ENCODE results near the gene MAGEB10. TPM values are rescaled to one million over a fixed set of nuclear protein-coding genes. Genes with fewer than 3 reads are reported as not detected.
"Not testable (repeated sequence)": the region's sequence is repeated elsewhere in the genome, so short reads cannot be mapped to it uniquely, and the experiment has no call there.

Gene MAGEB10, protein sequence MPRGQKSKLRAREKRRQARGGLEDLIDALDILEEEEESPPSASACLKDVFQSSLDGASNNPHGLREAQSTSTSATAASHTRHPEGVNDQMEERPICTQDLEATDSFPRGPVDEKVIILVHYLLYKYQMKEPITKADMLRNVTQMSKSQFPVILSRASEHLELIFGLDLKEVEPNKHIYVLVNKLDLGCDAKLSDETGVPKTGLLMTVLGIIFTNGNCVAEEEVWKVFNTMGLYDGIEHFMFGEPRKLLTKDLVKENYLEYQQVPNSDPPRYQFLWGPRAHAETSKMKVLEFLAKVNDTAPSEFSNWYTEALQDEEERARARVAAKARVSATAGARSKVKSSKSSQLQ
- total RNA-seq, result not detected

DNA sequence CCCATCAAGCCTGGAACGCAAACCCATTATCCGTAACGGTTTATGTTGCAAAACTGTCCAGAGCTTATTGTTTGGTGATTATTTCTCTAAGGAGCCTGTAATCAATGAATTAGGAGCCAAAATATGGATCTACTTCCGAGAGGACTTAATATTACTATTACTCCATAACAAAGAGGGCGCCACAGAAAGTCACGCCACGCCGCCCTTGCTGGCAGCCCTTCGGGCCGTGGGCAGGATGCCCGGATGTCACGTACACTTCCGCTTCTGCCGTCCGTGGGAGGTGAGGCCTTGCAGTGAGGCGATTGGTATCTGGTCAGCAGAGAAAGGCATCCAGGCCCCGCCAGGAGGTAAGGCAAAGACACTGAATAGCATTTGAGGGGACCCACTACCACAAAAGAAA lies at the start of gene MAGEB10:
MAGEB10 (plus strand) TSS at position 301 of the 400 bp plus-strand sequence. CDS start 13,317 bp downstream, outside the sequence.
- DNase-seq (ENCODE audit: low spot score), result no peak
- ATAC-seq, result no peak

DNA sequence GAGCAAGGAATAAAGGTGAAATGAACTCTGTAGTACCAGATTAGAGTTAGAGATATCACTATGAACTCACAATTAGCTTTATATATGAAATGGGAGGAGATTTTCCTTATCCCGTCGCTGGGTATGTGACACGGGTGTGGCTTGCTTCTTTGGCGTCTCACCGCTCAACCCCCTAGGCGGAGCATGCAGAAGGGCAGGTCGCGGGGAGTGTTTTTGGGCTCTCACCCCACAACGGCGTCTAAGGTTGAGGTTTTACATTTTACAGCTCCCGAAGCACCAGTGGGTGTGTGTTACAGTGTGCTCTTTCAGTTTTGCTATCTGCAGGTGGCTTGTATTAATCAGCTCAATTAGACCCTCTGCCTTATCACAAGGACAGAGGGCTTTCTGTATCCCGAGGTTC lies 42.1 kb upstream of the MAGEB10 start:
- no peak for ATAC-seq

DNA sequence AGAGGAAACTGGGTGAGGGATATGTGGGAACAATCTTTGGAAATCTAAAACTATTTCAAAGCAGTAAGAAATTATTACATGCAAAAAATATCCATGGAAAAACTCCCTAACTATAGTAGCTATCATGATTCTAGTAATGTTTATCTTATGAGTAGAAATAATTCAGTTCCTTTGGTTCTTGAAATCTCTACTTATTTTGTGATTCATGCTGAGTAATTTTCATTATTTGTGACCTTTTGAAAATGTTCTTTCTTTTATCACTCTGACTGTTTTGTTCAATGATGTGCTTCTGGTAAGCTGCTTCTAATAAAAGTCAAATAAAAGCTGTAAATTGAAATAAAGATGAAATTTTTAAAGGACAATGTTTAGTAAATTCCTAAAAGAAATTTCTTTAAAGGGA lies 40.4 kb upstream of the MAGEB10 start:
- DNase-seq (ENCODE audit: low spot score) (no peak), ATAC-seq (no peak)

More for the DNA sequence above, 42.1 kb upstream of the MAGEB10 start:
- no peak for DNase-seq (ENCODE audit: low spot score)

DNA sequence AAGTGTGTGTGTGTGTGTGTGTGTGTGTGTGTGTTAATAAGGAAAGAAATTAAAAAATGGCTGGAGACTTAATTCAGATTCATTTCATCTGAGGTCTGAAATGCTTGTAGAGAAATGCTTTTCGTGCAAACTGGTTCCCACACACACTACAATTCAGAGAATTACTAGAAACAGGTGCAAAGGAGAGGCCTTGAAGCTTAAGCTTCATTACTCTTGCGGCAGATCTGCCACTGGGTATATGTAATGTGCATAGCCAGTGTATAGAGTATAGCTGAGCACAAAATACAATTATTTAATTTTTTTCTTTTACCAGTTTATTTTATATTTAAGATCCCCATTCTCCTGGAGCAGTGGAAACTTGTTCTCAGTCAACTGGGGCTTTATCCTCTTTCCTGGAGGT lies 31.8 kb upstream of the MAGEB10 start:
- no peak for ATAC-seq

DNA sequence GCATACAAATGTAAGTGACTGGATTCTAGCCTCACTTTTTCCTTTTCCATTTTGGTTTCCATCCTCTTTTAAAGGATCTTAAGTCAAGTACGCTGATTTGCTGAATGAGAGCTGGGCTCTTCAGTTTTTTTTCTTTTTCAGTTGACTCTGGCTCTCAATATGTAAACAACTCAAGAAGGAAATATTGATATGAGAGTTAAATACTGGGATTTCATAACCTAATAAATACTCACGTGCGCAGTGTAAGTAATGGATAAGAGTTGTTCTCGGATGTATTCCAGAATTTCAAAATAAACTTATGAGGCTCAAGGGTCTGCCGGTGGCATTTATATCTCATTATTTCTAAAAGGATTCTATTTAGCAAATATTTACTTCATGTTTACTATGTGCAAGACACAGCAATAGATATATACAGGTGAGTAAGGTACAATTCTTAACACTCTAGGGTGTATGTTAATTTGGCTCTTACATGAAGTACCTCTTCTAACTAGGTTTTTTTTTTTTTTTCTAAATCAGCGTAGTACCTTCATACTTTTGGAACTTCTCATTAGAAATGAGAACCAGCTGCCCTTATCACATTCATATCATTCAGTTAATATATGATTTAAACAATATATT lies 11.0 kb upstream of the MAGEB10 start:
- ATAC-seq (no peak), DNase-seq (ENCODE audit: low spot score) (no peak)

More for the DNA sequence above, 31.8 kb upstream of the MAGEB10 start:
- DNase-seq (ENCODE audit: low spot score), result no peak

DNA sequence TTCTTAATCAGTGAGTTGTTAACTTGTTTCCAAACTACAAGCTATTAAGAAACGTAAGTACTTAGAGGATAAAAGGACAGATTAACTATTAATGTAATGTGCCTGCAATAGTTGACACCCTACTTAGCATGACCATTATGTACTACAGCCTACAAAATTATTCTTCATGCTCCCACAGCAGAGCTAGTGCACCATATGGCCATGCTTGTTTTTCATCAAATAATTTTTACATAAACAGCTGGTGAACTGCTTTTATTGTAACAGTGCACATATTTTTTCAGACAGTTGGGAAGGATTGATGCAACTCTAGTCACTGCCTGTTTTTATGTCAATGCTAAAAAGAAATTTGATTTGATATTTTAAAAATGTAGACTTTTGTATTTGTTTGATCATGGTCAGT lies 10.2 kb upstream of the MAGEB10 start:
- DNase-seq (ENCODE audit: low spot score), result no peak
- no peak for ATAC-seq

DNA sequence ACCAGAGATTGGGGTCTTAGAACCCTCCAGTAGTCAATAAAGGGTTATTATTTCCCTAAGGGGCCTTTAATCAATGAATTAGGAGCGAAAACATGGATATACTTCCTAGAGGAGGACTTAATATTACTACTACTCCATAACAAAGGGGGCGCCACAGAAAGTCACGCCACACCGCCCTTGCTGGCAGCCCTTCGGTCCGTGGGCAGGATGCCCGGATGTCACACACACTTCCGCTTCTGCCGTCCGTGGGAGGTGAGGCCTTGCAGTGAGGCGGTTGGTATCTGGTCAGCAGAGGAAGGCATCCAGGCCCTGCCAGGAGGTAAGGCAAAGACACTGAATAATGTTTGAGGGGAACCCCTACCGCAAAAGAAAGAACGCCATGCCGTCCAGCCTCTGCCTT lies 436 bp downstream of the MAGEB10 start:
- ATAC-seq (no peak), DNase-seq (ENCODE audit: low spot score) (no peak)

DNA sequence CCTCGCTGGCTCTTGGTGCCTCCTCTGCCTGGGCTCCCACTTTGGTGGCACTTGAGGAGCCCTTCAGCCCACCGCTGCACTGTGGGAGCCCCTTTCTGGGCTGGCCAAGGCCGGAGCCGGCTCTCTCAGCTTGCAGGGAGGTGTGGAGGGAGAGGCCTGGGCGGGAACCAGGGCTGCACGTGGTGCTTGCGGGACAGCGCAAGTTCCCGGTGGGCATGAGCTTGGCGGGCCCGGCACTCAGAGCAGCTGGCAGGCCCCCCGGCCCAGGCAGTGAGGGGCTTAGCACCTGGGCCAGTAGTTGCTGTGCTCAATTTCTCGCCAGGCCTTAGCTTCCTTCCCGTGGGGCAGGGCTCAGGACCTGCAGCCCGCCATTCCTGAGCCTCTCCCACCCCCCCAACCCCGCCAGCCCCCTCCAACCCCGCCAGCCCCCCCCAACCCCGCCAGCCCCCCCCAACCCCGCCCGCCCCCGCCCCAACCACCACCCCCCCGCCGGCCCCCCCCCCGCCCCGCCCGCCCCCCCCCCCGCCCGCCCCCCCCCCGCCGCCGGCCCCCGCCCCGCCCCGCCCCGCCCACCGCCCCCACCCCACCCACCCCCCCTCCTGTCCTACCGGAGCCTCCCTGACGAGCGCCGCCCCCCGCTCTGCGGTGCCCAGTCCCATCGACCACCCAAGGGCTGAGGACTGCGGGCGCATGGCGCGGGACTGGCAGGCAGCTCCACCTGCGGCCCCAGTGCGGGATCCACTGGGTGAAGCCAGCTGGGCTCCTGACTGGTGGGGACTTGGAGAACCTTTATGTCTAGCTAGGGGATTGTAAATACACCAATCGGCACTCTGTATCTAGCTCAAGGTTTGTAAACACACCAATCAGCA lies 1.4 kb downstream of the MAGEB10 start:
- not testable (repeated sequence) for DNase-seq (ENCODE audit: low spot score); ATAC-seq

DNA sequence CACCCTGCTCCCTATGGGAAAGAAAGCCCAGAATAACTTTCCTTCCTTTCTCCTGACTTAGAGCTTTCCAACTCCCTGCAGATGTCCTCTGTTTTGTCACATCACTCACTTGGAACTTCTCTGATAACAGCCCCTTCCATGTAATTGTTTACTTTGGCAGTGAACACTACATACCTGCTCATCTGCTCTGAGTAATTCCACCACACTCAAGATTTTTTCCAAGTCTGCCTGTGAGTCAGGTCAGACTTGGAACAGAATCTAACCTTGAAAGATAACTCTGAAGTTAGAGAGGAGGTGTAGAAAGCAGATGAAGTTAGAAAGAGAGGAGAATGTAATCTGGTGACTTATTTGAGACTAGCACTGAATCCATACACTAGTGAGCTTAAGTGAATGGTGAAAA lies 7.4 kb downstream of the MAGEB10 start:
- DNase-seq (ENCODE audit: low spot score) (no peak), ATAC-seq (no peak)

DNA sequence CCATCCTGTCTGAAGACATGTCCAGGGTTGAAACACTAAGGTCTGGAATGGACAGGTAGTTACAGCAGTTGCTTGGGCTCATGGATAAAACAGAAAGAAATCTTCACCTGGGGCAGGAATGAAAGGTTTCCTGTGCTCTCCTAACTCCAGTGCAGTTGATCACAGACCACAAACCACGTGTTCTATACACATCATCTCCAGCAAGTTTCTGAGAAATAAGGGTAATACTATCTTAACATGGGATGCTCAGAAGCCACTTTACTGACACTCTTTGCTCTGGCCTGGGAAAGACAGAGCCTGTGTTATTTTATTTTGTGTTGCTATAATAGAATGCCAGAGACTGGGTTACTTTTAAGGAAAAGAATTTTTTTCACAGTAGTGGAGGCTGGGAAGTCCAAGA lies 16.0 kb downstream of the MAGEB10 start:
- DNase-seq (ENCODE audit: low spot score) (no peak), ATAC-seq (no peak)

DNA sequence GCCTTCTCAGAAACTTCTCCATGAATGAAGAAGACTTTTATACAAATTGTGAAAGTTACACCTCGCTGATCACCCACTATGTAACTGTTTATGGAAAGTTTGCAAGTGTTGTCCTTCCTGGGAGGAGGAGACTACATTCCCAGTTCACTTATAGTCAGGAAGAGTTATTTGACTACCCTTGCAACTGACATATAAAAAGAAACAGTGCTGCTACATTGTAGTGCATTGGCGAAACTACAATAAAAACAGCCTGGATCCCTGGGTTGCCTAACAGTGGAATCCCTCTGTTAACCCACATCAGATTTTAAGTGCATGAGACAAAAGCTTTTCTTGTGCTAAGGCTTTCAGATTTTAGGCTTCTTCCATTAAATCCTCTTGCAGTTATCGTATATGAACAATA lies 30.4 kb downstream of the MAGEB10 start:
- DNase-seq (ENCODE audit: low spot score), result no peak
- ATAC-seq, result no peak

DNA sequence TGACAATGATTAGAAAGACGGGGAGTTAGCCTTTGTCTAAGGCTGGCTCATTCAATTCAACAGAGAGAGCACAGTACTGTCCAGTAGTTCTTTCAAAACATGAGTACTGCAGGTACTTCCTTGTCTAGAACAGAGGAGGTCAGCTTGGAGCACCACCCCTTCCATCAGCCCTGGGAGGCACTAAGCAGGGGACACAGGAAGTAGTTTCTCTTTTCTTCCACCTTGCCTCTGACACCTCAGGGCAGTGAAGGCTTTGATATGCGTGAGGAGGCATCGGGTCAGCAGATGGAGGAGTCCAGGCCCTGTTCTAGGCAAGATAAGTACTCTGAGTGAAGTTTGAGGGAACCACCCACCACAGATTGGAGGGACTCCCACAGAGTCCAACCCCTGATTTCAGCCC lies 33.1 kb downstream of the MAGEB10 start:
- ATAC-seq, result no peak

DNA sequence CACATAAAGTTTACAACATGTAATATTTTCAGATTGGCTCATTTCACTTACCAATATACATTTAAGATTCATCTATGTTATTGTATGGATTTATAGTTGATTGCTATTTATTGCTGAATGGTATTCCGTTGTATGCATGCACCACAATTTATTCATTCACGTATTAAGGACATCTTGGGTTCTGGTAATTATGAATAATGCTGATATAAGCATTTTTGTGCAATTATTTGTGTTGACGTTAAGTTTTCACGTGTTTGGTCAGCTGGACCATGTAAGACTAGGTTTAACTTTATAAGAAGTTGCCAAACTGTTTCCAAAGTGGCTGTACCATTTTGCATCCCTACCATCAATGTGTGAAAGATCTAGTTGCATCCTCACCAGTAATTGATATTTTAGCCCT lies 35.1 kb downstream of the MAGEB10 start:
- ATAC-seq (no peak), DNase-seq (ENCODE audit: low spot score) (no peak)

More for the DNA sequence above, 33.1 kb downstream of the MAGEB10 start:
- DNase-seq (ENCODE audit: low spot score), result no peak

DNA sequence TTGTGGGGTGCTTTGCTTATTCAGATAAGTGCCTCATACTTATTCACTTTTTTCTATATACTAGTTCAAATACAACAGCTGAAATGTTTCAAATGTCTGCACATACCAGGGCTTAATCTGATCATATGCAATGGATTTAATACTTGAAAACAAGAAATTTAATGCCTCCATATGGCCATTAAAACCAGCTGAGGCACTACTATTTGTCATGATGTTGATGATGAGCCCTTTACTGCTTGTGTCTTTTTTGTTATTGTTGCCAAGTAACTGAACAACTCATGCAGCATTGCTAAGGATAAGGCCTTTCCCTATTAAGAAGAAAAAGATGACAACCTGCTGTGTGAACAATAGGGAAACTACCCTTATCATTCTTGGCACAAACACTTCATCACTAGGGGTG lies 52.5 kb downstream of the MAGEB10 start:
- ATAC-seq (no peak), DNase-seq (ENCODE audit: low spot score) (no peak)

DNA sequence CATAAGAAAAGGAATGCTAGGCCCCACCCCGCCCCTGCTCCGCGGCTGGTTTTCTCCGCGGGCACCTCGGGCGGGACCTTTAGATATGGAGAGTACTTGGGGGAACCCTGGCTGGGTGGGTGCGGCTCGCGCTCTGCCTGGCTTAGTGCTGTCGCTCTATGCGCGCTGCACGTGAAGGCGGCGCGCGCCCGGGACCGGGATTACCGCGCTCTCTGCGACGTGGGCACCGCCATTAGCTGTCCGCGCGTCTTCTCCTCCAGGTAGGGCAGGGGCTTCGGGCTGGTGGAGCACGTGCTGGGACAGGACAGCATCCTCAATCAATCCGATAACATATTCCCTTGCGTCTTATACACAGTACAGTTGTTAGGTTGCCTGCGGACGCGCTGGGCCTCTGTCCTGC lies 56.0 kb downstream of the MAGEB10 start:
- no peak for DNase-seq (ENCODE audit: low spot score)
- ATAC-seq, result no peak

Other genes starting within 250 kb of the MAGEB10 start
- gene DCAF8L2, start 217.6 kb upstream of the MAGEB10 start, total RNA-seq, result not detected
- gene DCAF8L1, start 173.5 kb downstream of the MAGEB10 start, total RNA-seq, result not detected

Data from left lobe of liver (tissue), 2 donors.